IPS-18a (cell line): Measurements from ENCODE around the gene KCNA1.

Source experiments
- H3K27ac ChIP-seq: one replicate; pipeline ENCODE4 v1.5.1; 2013; ENCODE audit warnings: low read length
- H3K27me3 ChIP-seq: one replicate; pipeline ENCODE4 v1.6.1; 2013; ENCODE audit warnings: mild to moderate bottlenecking, low read length; ENCODE audit not compliant: control insufficient read depth, insufficient read depth
- H3K36me3 ChIP-seq: one replicate; pipeline ENCODE4 v1.6.1; 2013; ENCODE audit warnings: low read depth, low read length; ENCODE audit not compliant: control insufficient read depth
- H3K4me1 ChIP-seq: one replicate; pipeline ENCODE4 v1.6.1; 2013; ENCODE audit warnings: low read depth, low read length; ENCODE audit not compliant: control insufficient read depth
- H3K4me3 ChIP-seq: one replicate; pipeline ENCODE4 v1.5.1; 2013; ENCODE audit warnings: low read length
- H3K9ac ChIP-seq: one replicate; pipeline ENCODE4 v1.6.1; 2013; ENCODE audit warnings: mild to moderate bottlenecking, low read length, moderate library complexity
- H3K9me3 ChIP-seq: one replicate; pipeline ENCODE4 v1.6.1; 2013; ENCODE audit warnings: low read depth, low read length; ENCODE audit not compliant: control insufficient read depth

The KCNA1 gene

DNA sequence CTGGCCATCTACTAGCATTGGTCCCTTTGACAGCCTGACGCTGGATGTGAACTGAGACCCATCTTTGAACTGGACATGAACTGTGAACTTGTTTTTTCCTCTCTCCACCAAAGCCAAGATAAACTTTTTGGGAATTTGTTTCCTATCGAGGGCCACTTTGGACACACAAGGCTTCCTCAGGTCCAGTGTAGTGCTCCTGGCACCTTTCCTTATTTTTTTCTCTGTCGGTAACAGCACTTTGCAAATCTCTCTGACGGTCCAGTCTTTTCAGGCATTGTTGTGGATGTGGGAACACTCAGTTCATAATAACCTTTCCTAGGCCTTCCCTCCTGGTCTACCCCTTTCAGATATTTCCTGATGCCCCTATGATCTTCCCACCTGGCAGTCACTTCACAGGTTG, 5.0 kb downstream of the KCNA1 start:
- Histone ChIP-seq H3K4me1 (peaks cover 3% of the 10 kb centered on the region), H3K27ac (no peak overlapping the region), H3K36me3 (no peaks in the 10 kb centered on the region), H3K27me3 (peaks cover 45% of the 10 kb centered on the region), H3K9me3 (no peaks in the 10 kb centered on the region), H3K9ac (no peak overlapping the region), H3K4me3 (no peak overlapping the region)

DNA sequence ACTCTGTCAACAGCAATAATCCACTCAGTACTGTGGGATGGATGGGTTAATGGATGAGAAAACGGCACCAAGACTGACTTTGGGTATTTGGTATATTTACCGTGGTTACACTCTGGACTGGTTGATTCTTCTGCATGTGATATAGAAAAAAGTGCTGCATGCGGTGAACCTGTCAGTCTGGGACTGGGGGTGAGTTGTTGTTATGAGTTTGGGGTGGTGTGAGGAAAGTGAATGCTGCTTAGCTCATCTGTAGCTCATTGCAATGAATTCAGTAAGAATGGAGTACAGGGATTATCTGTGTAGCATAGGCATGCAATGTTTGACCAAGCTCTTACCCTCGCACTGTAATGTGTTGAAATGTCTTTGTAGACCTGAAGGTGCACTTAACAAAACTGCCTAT, 6.0 kb downstream of the KCNA1 start:
- Histone ChIP-seq H3K27ac (no peak overlapping the region), H3K4me1 (peaks cover 1% of the 10 kb centered on the region), H3K36me3 (no peaks in the 10 kb centered on the region), H3K9ac (no peak overlapping the region), H3K9me3 (no peaks in the 10 kb centered on the region), H3K27me3 (peaks cover 35% of the 10 kb centered on the region), H3K4me3 (no peak overlapping the region)

GRCh38 chr12:4918950-4919660, 9.4 kb downstream of the KCNA1 start:
- Histone ChIP-seq H3K4me3 (no peak overlapping the region), H3K36me3 (no peaks in the 10 kb centered on the region), H3K9ac (no peak overlapping the region), H3K4me1 (no peaks in the 10 kb centered on the region), H3K9me3 (no peaks in the 10 kb centered on the region), H3K27ac (no peak overlapping the region), H3K27me3 (peaks cover 6% of the 10 kb centered on the region)

DNA sequence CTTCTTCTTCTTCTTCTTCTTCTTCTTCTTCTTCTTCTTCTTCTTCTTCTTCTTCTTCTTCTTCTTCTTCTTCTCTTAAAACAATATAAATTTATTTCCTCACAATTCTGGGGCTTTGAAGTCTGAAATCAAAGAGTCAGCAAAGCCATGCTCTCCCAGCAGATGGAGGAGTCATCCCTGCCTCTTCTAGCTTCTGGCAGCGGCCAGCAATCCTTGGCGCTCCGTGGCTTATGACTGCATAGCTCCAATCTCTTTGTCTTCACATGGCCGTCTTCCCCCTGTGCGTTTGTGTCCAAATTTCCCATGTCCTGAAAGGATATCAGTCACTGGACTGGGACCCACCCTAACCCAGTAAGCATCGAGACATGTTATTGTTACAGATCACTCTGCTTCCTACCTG, 22.9 kb downstream of the KCNA1 start:
- Histone ChIP-seq H3K4me1 (no peaks in the 10 kb centered on the region), H3K27ac (no peak overlapping the region), H3K27me3 (no peaks in the 10 kb centered on the region), H3K4me3 (no peak overlapping the region), H3K9ac (no peak overlapping the region), H3K36me3 (no peaks in the 10 kb centered on the region), H3K9me3 (no peaks in the 10 kb centered on the region)

GRCh38 chr12:4933411-4933810, 23.7 kb downstream of the KCNA1 start:
- Histone ChIP-seq H3K9me3 (no peaks in the 10 kb centered on the region), H3K4me1 (no peaks in the 10 kb centered on the region), H3K36me3 (no peaks in the 10 kb centered on the region), H3K4me3 (no peak overlapping the region), H3K9ac (no peak overlapping the region), H3K27me3 (no peaks in the 10 kb centered on the region), H3K27ac (no peak overlapping the region)

GRCh38 chr12:4934407-4935035, 24.8 kb downstream of the KCNA1 start:
- Histone ChIP-seq H3K9me3 (no peaks in the 10 kb centered on the region), H3K4me3 (no peak overlapping the region), H3K4me1 (no peaks in the 10 kb centered on the region), H3K27ac (no peak overlapping the region), H3K36me3 (no peaks in the 10 kb centered on the region), H3K27me3 (no peaks in the 10 kb centered on the region), H3K9ac (no peak overlapping the region)

DNA sequence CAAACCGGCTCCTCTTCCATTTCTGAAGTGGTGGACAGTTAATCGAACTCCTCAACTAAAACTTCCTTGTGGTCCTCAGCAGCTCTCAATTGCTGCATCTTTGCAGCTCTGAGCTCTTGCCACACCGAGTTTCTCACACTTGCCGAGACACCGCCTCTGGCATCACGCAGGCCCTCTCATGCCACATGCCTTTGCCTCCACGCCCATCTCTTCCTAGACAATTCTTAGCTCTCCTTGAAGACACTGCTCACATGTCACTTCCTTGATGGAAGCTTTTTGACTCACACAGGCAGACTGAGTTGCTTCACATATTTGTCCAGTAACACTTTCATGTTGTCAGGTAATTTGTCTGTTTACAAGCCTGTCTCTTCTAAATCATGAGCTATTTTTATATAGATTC, 29.2 kb downstream of the KCNA1 start:
- Histone ChIP-seq H3K27ac (no peak overlapping the region), H3K4me3 (no peak overlapping the region)

DNA sequence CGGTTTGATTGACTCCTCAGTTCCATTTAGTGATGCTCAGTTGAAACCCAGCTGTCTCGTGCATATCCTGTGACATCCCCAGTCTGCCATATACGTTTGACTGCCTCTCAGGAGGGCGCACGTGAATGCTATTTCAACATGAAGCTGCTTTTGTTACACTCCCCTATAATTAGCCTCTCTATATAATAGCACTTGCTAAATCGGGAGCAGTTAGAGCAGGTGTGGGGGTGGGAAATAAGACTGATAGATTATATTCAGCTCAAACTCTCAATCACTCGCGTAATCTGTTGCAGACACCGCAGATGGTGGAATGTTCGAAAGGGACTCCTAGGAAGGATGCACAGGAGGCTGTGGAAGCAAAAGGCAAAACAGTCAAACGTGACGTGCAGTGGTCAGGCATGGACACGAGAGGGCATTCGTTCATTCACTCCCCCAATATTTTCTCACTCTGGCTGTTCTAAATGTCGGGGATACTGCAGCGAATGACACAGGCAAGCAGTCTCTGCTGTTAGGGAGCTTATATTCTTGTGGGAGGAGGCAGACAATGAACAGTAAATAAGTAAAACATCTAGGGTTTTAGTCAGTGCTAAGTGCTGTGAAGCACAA, 29.8 kb downstream of the KCNA1 start:
- no peak overlapping the region for H3K4me3 ChIP-seq
- no peaks in the 10 kb centered on the region for H3K9me3 ChIP-seq
- H3K36me3 ChIP-seq: no peaks in the 10 kb centered on the region
- H3K27ac ChIP-seq: no peak overlapping the region
- H3K9ac ChIP-seq: no peak overlapping the region
- H3K27me3 ChIP-seq: no peaks in the 10 kb centered on the region
- no peaks in the 10 kb centered on the region for H3K4me1 ChIP-seq

More for the DNA sequence above, 29.2 kb downstream of the KCNA1 start:
- no peaks in the 10 kb centered on the region for H3K4me1 ChIP-seq
- no peaks in the 10 kb centered on the region for H3K9me3 ChIP-seq
- no peak overlapping the region for H3K9ac ChIP-seq
- H3K36me3 ChIP-seq: no peaks in the 10 kb centered on the region
- no peaks in the 10 kb centered on the region for H3K27me3 ChIP-seq

- no peak overlapping the region for H3K9ac ChIP-seq
- no peaks in the 10 kb centered on the region for H3K4me1 ChIP-seq
- H3K27ac ChIP-seq: no peak overlapping the region
- H3K36me3 ChIP-seq: no peaks in the 10 kb centered on the region
- no peaks in the 10 kb centered on the region for H3K9me3 ChIP-seq
- no peaks in the 10 kb centered on the region for H3K27me3 ChIP-seq
- H3K4me3 ChIP-seq: no peak overlapping the region
Measured at GRCh38 chr12:4943067-4943937, 33.6 kb downstream of the KCNA1 start.

- H3K4me3 ChIP-seq: no peak overlapping the region
- no peak overlapping the region for H3K9ac ChIP-seq
- H3K27me3 ChIP-seq: no peaks in the 10 kb centered on the region
- H3K36me3 ChIP-seq: no peaks in the 10 kb centered on the region
- no peaks in the 10 kb centered on the region for H3K9me3 ChIP-seq
- no peaks in the 10 kb centered on the region for H3K4me1 ChIP-seq
- H3K27ac ChIP-seq: no peak overlapping the region
Measured at GRCh38 chr12:4943938-4944284, 34.2 kb downstream of the KCNA1 start.

- Histone ChIP-seq H3K4me3 (no peak overlapping the region), H3K9me3 (no peaks in the 10 kb centered on the region), H3K36me3 (no peaks in the 10 kb centered on the region), H3K4me1 (no peaks in the 10 kb centered on the region), H3K27me3 (peaks cover 19% of the 10 kb centered on the region), H3K27ac (no peak overlapping the region), H3K9ac (no peak overlapping the region)
Measured at GRCh38 chr12:4947253-4947652, 37.5 kb downstream of the KCNA1 start.
